Stimulated activated CD8-positive, alpha-beta memory T cell treated with anti-CD3 and anti-CD28 coated beads, Interleukin-12 subunit alpha, Interleukin-12 subunit beta, amount 100 ng/mL, for 4 hours (primary cell): ENCODE results near the gene JAKMIP1.

Source experiments
- DNase-seq: peaks from one replicate; pipeline ENCODE4 v3.0.0-alpha.2; 2020; ENCODE audit warnings: low read depth

JAKMIP1 gene

GRCh38 chr4:6095023-6095752 lies 105.2 kb downstream of the JAKMIP1 start:
- no peak for DNase-seq

DNA sequence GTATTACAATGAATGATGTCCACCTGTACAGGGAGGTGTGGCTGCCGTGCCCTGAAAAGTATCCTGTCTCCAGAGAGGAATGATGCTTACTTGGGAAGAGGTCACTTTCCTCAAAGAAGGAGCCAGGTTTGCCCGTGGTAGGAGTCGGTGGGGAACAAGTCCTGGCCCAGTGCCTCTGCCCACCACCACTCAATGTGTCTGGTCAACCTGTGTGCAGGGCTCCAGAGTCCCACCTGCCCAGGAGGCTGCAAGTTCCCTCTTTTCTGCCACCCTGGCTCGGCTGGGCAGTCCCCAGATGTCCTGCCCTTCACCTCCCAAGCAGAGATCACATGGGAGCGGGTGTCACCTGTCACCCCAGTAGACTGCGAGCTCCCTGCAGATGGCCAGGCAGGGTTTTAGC lies 106.7 kb downstream of the JAKMIP1 start:
- DNase-seq, result no peak

GRCh38 chr4:6092971-6093370 lies 107.4 kb downstream of the JAKMIP1 start:
- DNase-seq, result no peak

GRCh38 chr4:6092131-6092530 lies 108.2 kb downstream of the JAKMIP1 start:
- no peak for DNase-seq

GRCh38 chr4:6090931-6091330 lies 109.4 kb downstream of the JAKMIP1 start:
- DNase-seq, result no peak

- no peak for DNase-seq
Observed at GRCh38 chr4:6088950-6089349, 111.4 kb downstream of the JAKMIP1 start.

DNA sequence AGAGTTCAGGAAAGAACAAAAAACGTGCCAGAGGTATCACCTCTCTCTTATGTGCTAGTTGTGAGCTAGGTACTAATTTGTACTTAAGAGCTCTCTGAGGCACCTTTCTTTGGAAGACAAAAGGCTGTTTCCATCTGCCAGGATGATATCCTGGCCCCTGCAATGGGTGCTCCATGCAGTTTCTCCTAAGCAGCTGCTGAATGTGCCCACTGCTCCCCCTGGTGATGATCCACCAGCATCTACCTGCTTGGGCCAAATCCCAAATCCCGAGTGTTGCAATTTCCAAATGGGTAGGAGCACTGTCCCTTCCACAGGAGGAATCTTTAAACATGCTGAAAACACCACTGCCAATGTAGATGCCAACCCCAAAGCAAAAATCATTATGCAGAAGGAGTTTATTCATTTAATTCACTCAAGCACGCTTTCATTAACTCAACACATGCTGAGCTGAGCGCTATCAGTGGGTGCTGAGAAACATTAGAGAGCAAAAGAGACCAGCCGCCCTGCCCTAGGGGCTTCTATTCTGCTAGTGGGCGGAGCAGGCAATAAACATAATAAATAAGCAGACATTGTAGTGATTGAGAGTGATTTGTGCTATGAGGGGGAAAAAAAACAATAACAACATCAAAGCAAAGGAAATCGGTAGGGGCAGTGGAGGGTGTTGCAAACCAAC lies 112.5 kb downstream of the JAKMIP1 start:
- no peak for DNase-seq

- no peak for DNase-seq
Observed at GRCh38 chr4:6086846-6087245, 113.5 kb downstream of the JAKMIP1 start.

GRCh38 chr4:6085691-6086628 lies 114.4 kb downstream of the JAKMIP1 start:
- DNase-seq, result no peak

DNA sequence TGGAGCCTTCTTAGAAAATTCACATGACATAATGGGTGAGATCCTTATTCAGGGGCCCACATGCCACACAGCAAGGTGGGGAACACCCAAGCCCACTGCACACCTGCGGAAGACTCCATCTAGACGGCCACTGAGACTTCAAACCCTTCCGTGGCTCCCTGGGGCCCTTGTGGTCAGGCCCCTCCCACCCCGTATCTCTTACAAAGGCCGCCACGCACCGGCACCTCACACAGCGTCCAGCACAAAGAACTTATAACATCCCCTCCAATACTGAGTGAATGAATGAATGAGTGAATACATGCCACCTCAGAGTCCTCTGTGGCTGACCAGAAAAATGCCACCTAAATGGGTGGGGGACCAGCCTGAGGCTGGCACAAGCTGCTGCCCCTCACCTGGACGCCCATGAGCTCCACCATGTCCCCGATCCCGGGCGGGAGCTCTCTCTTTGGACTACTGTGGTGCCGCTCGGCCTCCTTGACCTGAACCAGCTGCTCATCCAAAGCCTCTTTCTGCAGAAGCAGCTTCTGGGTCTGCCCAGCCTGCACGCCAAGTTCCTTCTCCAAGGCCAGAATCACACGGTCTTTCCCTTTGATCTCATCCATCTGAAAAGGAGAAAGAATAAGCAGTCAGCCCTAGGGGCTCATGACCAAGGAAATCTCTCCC lies 115.2 kb downstream of the JAKMIP1 start:
- DNase-seq, result no peak

DNA sequence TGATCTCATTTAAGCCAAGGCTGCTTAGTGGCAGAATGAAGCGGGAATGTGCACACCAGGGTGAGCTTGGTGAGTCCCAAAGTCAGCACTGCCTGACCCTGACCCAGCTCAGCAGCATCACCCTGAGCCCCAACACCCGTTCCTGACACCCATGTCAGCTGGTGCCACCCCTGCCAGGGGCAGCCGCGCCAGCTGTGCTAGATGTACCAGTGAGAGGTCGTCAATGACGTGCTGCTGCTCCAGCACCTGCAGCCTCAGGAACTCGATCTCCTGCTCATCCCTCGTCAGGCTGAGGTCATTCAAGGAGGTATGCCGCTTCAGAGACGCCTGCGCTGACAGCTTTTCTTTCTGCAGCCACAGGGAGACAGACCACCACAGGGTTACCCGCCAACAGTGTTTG lies 120.4 kb downstream of the JAKMIP1 start:
- DNase-seq, result no peak

DNA sequence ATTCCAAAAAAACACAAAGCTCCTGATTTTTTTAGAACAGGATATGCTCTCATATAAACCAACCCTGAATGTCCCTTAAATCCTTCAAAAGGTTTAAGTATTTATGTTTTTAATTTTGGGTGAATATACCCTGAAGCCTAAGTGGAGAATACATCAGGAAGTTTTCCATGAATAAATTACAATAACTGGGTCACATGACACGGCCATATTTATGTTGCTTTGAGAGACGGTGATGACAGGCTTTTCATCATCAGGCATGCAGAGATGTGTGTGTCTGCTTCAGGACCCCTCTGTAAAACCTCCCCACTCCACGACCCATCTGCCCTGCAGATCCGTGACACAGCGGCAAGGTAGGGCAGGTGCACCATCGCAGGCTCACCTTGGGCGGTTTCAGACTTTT lies 121.8 kb downstream of the JAKMIP1 start:
- no peak for DNase-seq

GRCh38 chr4:6076391-6076790 lies 124.0 kb downstream of the JAKMIP1 start:
- no peak for DNase-seq

DNA sequence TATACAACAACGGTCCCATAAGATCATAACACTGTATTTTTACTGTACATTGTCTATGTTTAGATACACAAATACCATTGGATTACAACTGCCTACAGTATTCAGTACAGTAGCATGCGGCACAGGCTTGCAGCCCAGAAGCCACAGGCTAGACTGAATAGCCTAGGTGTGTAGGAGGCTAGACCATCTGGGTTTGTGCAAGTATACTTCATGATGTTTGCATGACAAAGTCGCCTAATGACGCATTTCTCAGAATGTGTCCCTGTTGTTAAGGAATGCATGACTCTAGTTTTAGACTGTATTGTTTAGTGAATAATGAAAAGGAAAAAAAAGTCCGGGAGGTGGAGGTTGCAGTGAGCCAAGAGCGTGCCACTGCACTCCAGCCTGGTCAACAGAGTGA lies 125.6 kb downstream of the JAKMIP1 start:
- no peak for DNase-seq

DNA sequence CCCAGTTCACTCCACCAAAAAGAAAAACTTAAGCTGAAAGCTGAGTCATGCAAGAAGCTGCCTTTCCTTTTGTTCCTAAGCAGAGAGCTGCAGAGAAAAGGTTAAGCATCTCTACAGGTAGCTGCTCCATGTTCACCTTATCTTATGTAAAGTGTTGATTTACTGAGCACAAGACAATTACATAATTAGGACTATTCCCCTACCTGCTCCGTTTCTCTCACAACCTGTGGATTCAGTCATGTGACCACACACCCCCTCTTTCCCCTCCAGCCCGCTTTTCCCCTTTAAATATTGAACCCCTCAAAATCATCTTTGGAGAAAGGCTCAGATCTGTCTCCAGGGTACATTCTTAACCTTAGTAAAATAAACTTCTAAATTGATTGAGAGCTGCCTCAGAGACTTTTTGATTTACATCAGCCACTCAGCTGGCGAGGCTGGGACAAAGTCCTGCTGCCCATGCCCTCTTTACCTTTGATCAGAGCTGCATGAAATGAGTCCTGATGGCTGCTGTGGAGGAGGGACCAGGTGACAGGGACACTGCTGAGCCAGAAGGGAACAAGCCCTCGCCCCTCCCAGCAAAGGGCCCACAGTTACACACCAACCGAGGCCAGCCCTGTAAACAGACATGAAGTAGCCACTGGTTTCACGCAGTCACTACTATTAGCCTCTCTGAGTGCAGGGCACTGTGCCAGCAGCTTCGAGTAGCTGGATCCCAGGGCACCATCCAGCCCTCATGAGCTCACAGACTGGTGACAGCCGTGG lies 128.2 kb downstream of the JAKMIP1 start:
- DNase-seq, result no peak

- no peak for DNase-seq
Observed at GRCh38 chr4:6071191-6071958, 129.0 kb downstream of the JAKMIP1 start.

GRCh38 chr4:6069845-6070709 lies 130.3 kb downstream of the JAKMIP1 start:
- DNase-seq, result no peak

DNA sequence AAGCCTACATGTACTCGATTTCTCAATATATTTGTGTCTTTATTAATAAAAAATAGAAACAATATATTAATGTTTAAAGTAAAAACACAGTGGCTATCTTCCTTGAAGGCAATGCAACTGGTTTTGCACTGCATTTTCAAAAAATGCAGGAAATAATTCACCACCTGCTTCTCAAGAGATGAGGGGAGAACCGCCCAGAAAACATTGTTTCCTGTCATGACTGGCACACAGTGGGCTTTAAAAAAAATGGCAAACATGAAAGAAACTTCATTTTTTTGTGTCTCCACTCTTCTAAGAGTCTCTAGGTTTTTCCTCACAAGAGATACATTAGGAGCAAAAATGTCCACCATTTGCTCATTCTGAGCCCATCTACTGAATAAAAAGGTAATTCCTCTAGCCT lies 131.4 kb downstream of the JAKMIP1 start:
- DNase-seq, result no peak

DNA sequence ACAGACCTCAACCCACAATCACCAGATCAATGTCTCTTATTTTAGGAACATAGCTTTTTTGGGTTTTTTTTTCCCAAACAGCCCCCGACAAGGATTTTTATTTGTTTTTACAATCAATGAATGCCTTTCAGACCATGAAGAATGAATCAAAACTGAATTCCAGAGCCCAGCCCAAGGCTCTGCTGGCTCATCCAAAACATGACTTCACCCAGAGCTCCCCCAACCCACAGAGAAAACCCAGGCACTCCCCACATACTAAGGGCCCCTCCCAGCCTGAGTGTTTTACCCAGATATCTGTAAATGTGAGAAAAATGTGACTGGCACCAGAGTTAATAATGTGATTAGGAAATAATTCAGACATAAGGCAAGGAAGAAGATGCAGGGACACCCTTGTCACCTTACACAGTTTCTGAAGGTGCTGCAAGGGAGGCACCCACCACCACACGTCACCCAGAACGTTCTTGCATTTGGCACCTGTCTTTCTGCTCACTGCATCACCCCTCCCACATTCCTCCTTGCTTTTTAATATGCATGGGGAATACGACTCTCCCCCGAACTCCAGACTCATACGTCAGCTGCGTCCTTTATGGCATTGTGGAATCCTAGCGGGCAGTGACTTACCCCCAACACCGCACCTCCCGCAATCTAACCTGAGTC lies 134.3 kb downstream of the JAKMIP1 start:
- no peak for DNase-seq
